Ishikawa (cell line): ENCODE measurements around the gene ANKMY1.

Experiments
- CEBPB ChIP-seq: IDR thresholded peaks from 2 replicates; pipeline ENCODE4 v1.6.1; 2012
- CREB1 ChIP-seq: IDR thresholded peaks from 2 replicates; pipeline ENCODE4 v1.6.1; 2012; ENCODE audit warnings: low read depth
- EGR1 ChIP-seq: IDR thresholded peaks from 2 replicates; pipeline ENCODE4 v1.6.1; 2012
- EP300 ChIP-seq: IDR thresholded peaks from 2 replicates; pipeline ENCODE4 v1.6.1; 2012; ENCODE audit warnings: borderline replicate concordance
- FOXM1 ChIP-seq: IDR thresholded peaks from 2 replicates; pipeline ENCODE4 v1.6.1; 2012; ENCODE audit warnings: low read depth, borderline replicate concordance
- NFIC ChIP-seq: IDR thresholded peaks from 2 replicates; pipeline ENCODE4 v1.6.1; 2012
- RAD21 ChIP-seq: IDR thresholded peaks from 2 replicates; pipeline ENCODE4 v1.6.1; 2012; ENCODE audit warnings: low read depth
- TAF1 ChIP-seq: IDR thresholded peaks from 2 replicates; pipeline ENCODE4 v1.6.1; 2012; ENCODE audit warnings: low read depth, mild to moderate bottlenecking
- TCF12 ChIP-seq: IDR thresholded peaks from 2 replicates; pipeline ENCODE4 v1.6.1; 2012; ENCODE audit warnings: low read depth
- TEAD4 ChIP-seq: IDR thresholded peaks from 2 replicates; pipeline ENCODE4 v1.6.1; 2012
- YY1 ChIP-seq: IDR thresholded peaks from 2 replicates; pipeline ENCODE4 v1.6.1; 2012; ENCODE audit warnings: low read depth
- ZBTB7A ChIP-seq: IDR thresholded peaks from 2 replicates; pipeline ENCODE4 v1.6.1; 2012; ENCODE audit warnings: low read depth
- TF ChIP-seq, protein P1 (sequence below): IDR thresholded peaks from 2 replicates; pipeline ENCODE4 v1.6.1; 2012
- TF ChIP-seq, protein P2 (sequence below): IDR thresholded peaks from 2 replicates; pipeline ENCODE4 v1.6.1; 2012
- TF ChIP-seq, protein P3 (sequence below): IDR thresholded peaks from 2 replicates; pipeline ENCODE4 v1.6.1; 2012; ENCODE audit warnings: low read depth, mild to moderate bottlenecking

The ANKMY1 gene

DNA sequence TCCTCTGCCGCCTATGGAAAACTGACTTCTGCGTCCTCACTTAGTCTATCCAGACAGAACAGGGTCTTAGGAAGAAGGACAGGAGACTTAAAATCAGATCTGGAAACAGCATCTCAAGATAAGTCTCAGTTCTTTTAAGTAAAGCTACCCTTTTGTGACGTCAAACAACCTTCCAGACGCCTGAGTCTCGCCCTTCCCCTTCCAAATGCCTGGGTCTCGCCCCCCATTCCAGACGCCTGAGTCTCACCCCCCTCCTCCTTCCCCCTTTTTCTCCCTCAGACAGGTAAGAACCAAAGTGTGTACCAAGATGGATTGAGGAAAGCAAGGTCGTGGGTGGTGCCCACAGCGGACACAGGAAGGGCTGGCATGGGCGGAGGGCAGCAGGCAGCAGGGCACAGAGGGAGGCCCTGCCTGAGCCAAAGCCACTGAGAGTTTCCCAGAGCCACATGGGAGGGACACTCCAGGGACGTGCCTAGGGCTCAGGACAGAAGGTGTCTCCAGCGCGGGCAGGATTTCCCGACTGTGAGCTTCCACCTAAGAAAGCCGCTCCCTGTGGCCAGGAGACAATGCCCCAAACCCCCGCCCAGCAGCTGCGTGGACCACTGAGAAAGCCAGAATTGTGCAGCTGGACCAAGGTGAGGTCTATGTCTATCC, 51.3 kb downstream of the ANKMY1 start:
- TF ChIP-seq CREB1 (no peak), CEBPB (no peak), TCF12 (no peak), EP300 (no peak), TEAD4 (no peak), RAD21 (no peak), NFIC (no peak), EGR1 (no peak), ZBTB7A (no peak), TAF1 (no peak), YY1 (no peak), FOXM1 (no peak)
- TF ChIP-seq, protein P1, sequence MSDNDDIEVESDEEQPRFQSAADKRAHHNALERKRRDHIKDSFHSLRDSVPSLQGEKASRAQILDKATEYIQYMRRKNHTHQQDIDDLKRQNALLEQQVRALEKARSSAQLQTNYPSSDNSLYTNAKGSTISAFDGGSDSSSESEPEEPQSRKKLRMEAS, result no peak
- TF ChIP-seq, protein P2, sequence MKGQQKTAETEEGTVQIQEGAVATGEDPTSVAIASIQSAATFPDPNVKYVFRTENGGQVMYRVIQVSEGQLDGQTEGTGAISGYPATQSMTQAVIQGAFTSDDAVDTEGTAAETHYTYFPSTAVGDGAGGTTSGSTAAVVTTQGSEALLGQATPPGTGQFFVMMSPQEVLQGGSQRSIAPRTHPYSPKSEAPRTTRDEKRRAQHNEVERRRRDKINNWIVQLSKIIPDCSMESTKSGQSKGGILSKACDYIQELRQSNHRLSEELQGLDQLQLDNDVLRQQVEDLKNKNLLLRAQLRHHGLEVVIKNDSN, result no peak

- TF ChIP-seq TCF12 (no peak), EP300 (no peak), RAD21 (no peak), CREB1 (no peak), ZBTB7A (no peak), FOXM1 (no peak), TAF1 (no peak), EGR1 (no peak), NFIC (no peak), TEAD4 (no peak), CEBPB (no peak), YY1 (no peak)
- TF ChIP-seq, protein P3, sequence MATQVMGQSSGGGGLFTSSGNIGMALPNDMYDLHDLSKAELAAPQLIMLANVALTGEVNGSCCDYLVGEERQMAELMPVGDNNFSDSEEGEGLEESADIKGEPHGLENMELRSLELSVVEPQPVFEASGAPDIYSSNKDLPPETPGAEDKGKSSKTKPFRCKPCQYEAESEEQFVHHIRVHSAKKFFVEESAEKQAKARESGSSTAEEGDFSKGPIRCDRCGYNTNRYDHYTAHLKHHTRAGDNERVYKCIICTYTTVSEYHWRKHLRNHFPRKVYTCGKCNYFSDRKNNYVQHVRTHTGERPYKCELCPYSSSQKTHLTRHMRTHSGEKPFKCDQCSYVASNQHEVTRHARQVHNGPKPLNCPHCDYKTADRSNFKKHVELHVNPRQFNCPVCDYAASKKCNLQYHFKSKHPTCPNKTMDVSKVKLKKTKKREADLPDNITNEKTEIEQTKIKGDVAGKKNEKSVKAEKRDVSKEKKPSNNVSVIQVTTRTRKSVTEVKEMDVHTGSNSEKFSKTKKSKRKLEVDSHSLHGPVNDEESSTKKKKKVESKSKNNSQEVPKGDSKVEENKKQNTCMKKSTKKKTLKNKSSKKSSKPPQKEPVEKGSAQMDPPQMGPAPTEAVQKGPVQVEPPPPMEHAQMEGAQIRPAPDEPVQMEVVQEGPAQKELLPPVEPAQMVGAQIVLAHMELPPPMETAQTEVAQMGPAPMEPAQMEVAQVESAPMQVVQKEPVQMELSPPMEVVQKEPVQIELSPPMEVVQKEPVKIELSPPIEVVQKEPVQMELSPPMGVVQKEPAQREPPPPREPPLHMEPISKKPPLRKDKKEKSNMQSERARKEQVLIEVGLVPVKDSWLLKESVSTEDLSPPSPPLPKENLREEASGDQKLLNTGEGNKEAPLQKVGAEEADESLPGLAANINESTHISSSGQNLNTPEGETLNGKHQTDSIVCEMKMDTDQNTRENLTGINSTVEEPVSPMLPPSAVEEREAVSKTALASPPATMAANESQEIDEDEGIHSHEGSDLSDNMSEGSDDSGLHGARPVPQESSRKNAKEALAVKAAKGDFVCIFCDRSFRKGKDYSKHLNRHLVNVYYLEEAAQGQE, result no peak
- TF ChIP-seq, protein P1, result no peak
- TF ChIP-seq, protein P2, result no peak
Observed at GRCh38 chr2:240505910-240506309, 51.9 kb downstream of the ANKMY1 start.

DNA sequence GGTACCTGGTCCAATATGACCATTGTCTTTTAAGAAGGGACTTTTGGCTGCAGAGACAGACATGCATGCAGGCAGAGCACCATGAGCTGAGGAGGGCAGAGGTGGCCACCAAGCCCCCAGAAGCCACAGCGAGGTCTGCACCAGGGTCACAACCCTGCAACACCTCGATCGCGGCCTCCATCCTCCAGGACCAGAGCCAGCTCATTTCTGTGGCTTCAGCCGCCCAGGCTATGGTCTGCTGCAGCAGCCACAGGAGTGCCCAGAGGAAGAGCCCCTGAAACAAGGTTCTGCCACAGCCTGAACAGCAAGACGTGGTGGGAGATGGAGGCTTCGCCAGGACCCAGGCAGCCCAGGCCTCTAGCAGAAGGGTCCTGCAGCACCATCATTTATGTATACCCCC, 53.9 kb downstream of the ANKMY1 start:
- TF ChIP-seq TAF1 (no peak), FOXM1 (no peak), CEBPB (no peak), RAD21 (no peak), EGR1 (no peak), NFIC (no peak), TCF12 (no peak), EP300 (no peak), TEAD4 (no peak), ZBTB7A (no peak), CREB1 (no peak), YY1 (no peak)
- TF ChIP-seq, protein P2, result no peak
- TF ChIP-seq, protein P3, result no peak
- TF ChIP-seq, protein P1, result no peak

DNA sequence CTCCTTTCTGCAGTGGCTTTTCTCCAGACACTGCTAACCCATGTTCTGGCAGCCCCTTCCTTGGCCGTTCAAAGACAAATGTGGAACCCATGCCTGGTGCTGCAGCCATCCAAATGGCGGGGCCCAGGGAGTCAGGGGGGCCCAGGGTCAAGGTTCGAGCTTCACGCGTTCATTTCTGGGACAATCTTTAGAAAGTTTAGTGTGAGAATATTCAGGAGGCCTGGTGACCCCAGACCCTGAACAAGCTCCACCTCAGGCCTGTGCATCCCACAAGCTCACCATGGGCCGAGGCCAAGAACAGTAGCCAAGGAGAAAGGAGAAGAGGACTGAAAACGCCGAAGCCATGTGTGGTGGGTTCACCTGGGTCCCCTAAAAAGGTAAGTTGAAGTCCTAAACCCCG, 54.4 kb downstream of the ANKMY1 start:
- TF ChIP-seq YY1 (no peak), TCF12 (no peak), TEAD4 (no peak), EGR1 (no peak), CREB1 (no peak), TAF1 (no peak), NFIC (no peak), ZBTB7A (no peak), FOXM1 (no peak), EP300 (no peak), RAD21 (no peak), CEBPB (no peak)
- TF ChIP-seq, protein P2, result no peak
- TF ChIP-seq, protein P1, result no peak
- TF ChIP-seq, protein P3, result no peak
